ENCODE measurements around the gene BNC2. TPM values are rescaled to one million over a fixed set of nuclear protein-coding genes. Genes with fewer than 3 reads are reported as not detected.

BNC2 gene
- total RNA-seq, 1 experiment from 2014 or later: 11.7 TPM

GRCh38 chr9:16610538-16610937 lies 259.9 kb downstream of the BNC2 start:
- Histone ChIP-seq H3K9me2 (replicated peaks; ENCODE audit: low read length) (no peaks in the 10 kb centered on the region), H3K9ac (ENCODE audit: low read length) (no peak overlapping the region), H4K20me1 (ENCODE audit: low read length) (no peaks in the 10 kb centered on the region), H3F3A (ENCODE audit: low read length, unreplicated experiment) (no peaks in the 10 kb centered on the region), H3K9me3 (ENCODE audit: low read length) (no peaks in the 10 kb centered on the region), H2AFZ (ENCODE audit: low read length) (no peak overlapping the region), H3K79me2 (ENCODE audit: low read length) (no peaks in the 10 kb centered on the region), H3K4me2 (ENCODE audit: low read length) (no peak overlapping the region), H3K4me3 (ENCODE audit: low read length) (no peak overlapping the region), H3K4me1 (ENCODE audit: insufficient read depth, low read length) (no peaks in the 10 kb centered on the region), H3K27me3 (ENCODE audit: low read length) (no peaks in the 10 kb centered on the region), H3K36me3 (ENCODE audit: low read depth, low read length) (no peaks in the 10 kb centered on the region), H3K27ac (ENCODE audit: low read length) (no peak overlapping the region)
- BruUV-seq (replicated peaks): no TSS peak
- no peak for TF ChIP-seq CTCF (conservative IDR thresholded peaks at IDR 0.05; ENCODE audit: low read depth, low read length)
- no peak for TF ChIP-seq EZH2 (IDR thresholded peaks at IDR 0.05; ENCODE audit: low read length, unreplicated experiment)
- TF ChIP-seq EZH2phosphoT487 (IDR thresholded peaks at IDR 0.05; ENCODE audit: borderline replicate concordance, low read length): no peak
- CTCF ChIA-PET: no interaction called here
- no peak for ATAC-seq
- DNase-seq: no peak
- POLR2A ChIA-PET (ENCODE audit: unreplicated experiment): no interaction called here
- intact Hi-C loops (cut with micrococcal nuclease): no loop called here

GRCh38 chr9:16608906-16609305 lies 261.6 kb downstream of the BNC2 start:
- Histone ChIP-seq H2AFZ (ENCODE audit: low read length) (no peak overlapping the region), H3K4me3 (ENCODE audit: low read length) (no peak overlapping the region), H3K27me3 (ENCODE audit: low read length) (no peaks in the 10 kb centered on the region), H3K9ac (ENCODE audit: low read length) (no peak overlapping the region), H3K36me3 (ENCODE audit: low read depth, low read length) (no peaks in the 10 kb centered on the region), H3K9me2 (replicated peaks; ENCODE audit: low read length) (no peaks in the 10 kb centered on the region), H3K27ac (ENCODE audit: low read length) (no peak overlapping the region), H3K4me1 (ENCODE audit: insufficient read depth, low read length) (no peaks in the 10 kb centered on the region), H4K20me1 (ENCODE audit: low read length) (no peaks in the 10 kb centered on the region), H3K4me2 (ENCODE audit: low read length) (no peak overlapping the region), H3F3A (ENCODE audit: low read length, unreplicated experiment) (no peaks in the 10 kb centered on the region), H3K9me3 (ENCODE audit: low read length) (no peaks in the 10 kb centered on the region), H3K79me2 (ENCODE audit: low read length) (no peaks in the 10 kb centered on the region)
- intact Hi-C loops (cut with micrococcal nuclease): loop anchor here (10.0 kb wide), 1 partner anchor 116 kb away; no protein-coding TSS in a partner anchor
- no peak for DNase-seq
- no TSS peak for BruUV-seq (replicated peaks)
- TF ChIP-seq EZH2phosphoT487 (IDR thresholded peaks at IDR 0.05; ENCODE audit: borderline replicate concordance, low read length) (no peak), EZH2 (IDR thresholded peaks at IDR 0.05; ENCODE audit: low read length, unreplicated experiment) (no peak), CTCF (conservative IDR thresholded peaks at IDR 0.05; ENCODE audit: low read depth, low read length) (no peak)
- ChIA-PET CTCF (no interaction called here), POLR2A (ENCODE audit: unreplicated experiment) (interaction anchor here (0.7 kb wide), 2 partner anchors 63 to 1595 kb away, joined by 3 to 5 read pairs; no protein-coding TSS in a partner anchor)
- no peak for ATAC-seq

GRCh38 chr9:16602494-16602893 lies 268.0 kb downstream of the BNC2 start:
- Histone ChIP-seq H3K9me2 (replicated peaks; ENCODE audit: low read length) (no peaks in the 10 kb centered on the region), H3K4me3 (ENCODE audit: low read length) (no peak overlapping the region), H3F3A (ENCODE audit: low read length, unreplicated experiment) (no peaks in the 10 kb centered on the region), H3K9ac (ENCODE audit: low read length) (no peak overlapping the region), H3K27me3 (ENCODE audit: low read length) (no peaks in the 10 kb centered on the region), H4K20me1 (ENCODE audit: low read length) (no peaks in the 10 kb centered on the region), H3K4me2 (ENCODE audit: low read length) (no peak overlapping the region), H3K9me3 (ENCODE audit: low read length) (no peaks in the 10 kb centered on the region), H3K79me2 (ENCODE audit: low read length) (no peaks in the 10 kb centered on the region), H3K27ac (ENCODE audit: low read length) (no peak overlapping the region), H2AFZ (ENCODE audit: low read length) (no peak overlapping the region), H3K4me1 (ENCODE audit: insufficient read depth, low read length) (no peaks in the 10 kb centered on the region), H3K36me3 (ENCODE audit: low read depth, low read length) (no peaks in the 10 kb centered on the region)
- POLR2A ChIA-PET (ENCODE audit: unreplicated experiment): no interaction called here
- DNase-seq (no peak), ATAC-seq (no peak)
- no peak for TF ChIP-seq EZH2 (IDR thresholded peaks at IDR 0.05; ENCODE audit: low read length, unreplicated experiment)
- no peak for TF ChIP-seq EZH2phosphoT487 (IDR thresholded peaks at IDR 0.05; ENCODE audit: borderline replicate concordance, low read length)
- no peak for TF ChIP-seq CTCF (conservative IDR thresholded peaks at IDR 0.05; ENCODE audit: low read depth, low read length)
- no TSS peak for BruUV-seq (replicated peaks)
- CTCF ChIA-PET: no interaction called here
- intact Hi-C loops (cut with micrococcal nuclease): loop anchor here (10.0 kb wide), 1 partner anchor 122 kb away; no protein-coding TSS in a partner anchor
